Activated naive CD4-positive, alpha-beta T cell treated with anti-CD3 and anti-CD28 coated beads, Interleukin-2, amount 50 U/mL, for 24 hours (primary cell): ENCODE results near the gene CFAP119.

Experiments
- H3K27ac Mint-ChIP-seq: one replicate; pipeline ENCODE4 v1.8.0; 2021; ENCODE audit warnings: mild to moderate bottlenecking, mixed read lengths
- H3K27me3 Mint-ChIP-seq: one replicate; pipeline ENCODE4 v1.8.0; 2021; ENCODE audit warnings: mixed read lengths
- H3K36me3 Mint-ChIP-seq: one replicate; pipeline ENCODE4 v1.8.0; 2021; ENCODE audit warnings: mixed read lengths
- H3K4me1 Mint-ChIP-seq: one replicate; pipeline ENCODE4 v1.8.0; 2021; ENCODE audit warnings: mixed read lengths
- H3K4me3 Mint-ChIP-seq: one replicate; pipeline ENCODE4 v1.8.0; 2021; ENCODE audit warnings: mild to moderate bottlenecking, mixed read lengths
- H3K9me3 Mint-ChIP-seq: one replicate; pipeline ENCODE4 v1.8.0; 2021; ENCODE audit warnings: mixed read lengths

The CFAP119 gene

GRCh38 chr16:30721167-30721566 lies 40.7 kb downstream of the CFAP119 start:
- no peaks in the 10 kb centered on the region for H3K9me3 Mint-ChIP-seq
- H3K27ac Mint-ChIP-seq = no peak overlapping the region
- peaks cover 11% of the 10 kb centered on the region for H3K4me1 Mint-ChIP-seq
- H3K27me3 Mint-ChIP-seq = no peaks in the 10 kb centered on the region
- no peak overlapping the region for H3K4me3 Mint-ChIP-seq
- peaks cover 34% of the 10 kb centered on the region for H3K36me3 Mint-ChIP-seq

DNA sequence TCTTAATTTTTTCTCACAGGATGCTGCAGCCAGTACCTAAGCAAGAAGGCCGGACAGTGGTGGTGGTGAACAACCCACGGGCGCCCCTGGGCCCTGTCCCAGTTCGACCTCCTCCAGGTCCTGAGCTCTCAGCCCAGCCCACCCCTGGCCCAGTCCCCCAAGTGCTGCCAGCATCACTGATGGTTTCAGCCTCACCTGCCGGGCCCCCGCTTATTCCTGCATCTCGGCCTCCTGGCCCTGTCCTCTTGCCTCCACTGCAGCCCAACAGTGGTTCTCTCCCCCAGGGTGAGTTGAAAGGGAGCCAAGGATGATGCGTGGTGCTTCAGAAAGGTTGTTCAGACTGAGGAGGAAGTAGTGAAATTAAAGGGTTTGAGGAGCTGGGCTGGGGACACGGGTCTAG lies 41.2 kb downstream of the CFAP119 start:
- Mint-ChIP-seq H3K27ac (no peak overlapping the region), H3K36me3 (peaks cover 39% of the 10 kb centered on the region)

GRCh38 chr16:30720086-30720485 lies 41.8 kb downstream of the CFAP119 start:
- Mint-ChIP-seq H3K27me3 (no peaks in the 10 kb centered on the region), H3K4me1 (peaks cover 20% of the 10 kb centered on the region), H3K4me3 (no peak overlapping the region), H3K9me3 (no peaks in the 10 kb centered on the region), H3K36me3 (peaks cover 42% of the 10 kb centered on the region), H3K27ac (peak overlapping the region; percentile 14)

More for the DNA sequence above, 41.2 kb downstream of the CFAP119 start:
- Mint-ChIP-seq H3K9me3 (no peaks in the 10 kb centered on the region), H3K4me1 (peaks cover 16% of the 10 kb centered on the region), H3K27me3 (no peaks in the 10 kb centered on the region), H3K4me3 (no peak overlapping the region)

DNA sequence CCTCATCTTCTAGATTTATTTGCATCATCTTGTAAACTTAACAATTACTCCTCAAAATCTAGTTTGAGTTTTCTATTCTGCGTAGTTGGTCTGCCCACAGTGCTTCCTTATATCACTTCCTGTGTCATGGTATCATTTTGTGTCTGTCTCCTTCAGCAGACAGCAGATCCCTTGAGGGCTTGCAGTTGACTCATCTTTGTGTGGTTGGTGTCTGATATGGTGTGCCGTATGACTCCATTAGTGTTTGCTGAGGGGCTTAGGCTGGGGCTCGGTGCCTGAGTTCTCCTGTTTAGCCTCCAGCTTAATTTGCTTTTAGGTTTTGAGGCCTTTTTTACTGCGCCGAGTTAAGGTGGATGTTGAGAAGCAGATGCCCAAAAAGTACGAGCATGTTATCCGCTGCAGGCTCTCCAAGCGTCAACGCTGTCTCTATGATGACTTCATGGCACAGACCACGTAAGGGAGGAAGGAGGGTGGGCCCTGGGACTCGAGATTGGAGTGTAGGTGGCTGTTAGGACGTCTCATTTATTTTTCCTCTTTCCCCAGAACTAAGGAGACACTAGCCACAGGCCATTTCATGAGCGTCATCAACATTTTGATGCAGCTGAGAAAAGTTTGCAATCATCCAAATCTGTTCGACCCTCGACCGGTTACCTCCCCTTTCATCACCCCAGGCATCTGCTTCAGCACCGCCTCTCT lies 46.0 kb downstream of the CFAP119 start:
- peaks cover 29% of the 10 kb centered on the region for H3K4me1 Mint-ChIP-seq
- H3K36me3 Mint-ChIP-seq = peaks cover 37% of the 10 kb centered on the region
- H3K27me3 Mint-ChIP-seq = no peaks in the 10 kb centered on the region
- peak overlapping the region; percentile 93 for H3K27ac Mint-ChIP-seq
- H3K4me3 Mint-ChIP-seq = peak overlapping the region; percentile 86
- H3K9me3 Mint-ChIP-seq = no peaks in the 10 kb centered on the region

- peak overlapping the region; percentile 84 for H3K27ac Mint-ChIP-seq
- H3K36me3 Mint-ChIP-seq = peaks cover 39% of the 10 kb centered on the region
- no peak overlapping the region for H3K4me3 Mint-ChIP-seq
- H3K27me3 Mint-ChIP-seq = no peaks in the 10 kb centered on the region
- no peaks in the 10 kb centered on the region for H3K9me3 Mint-ChIP-seq
- peaks cover 23% of the 10 kb centered on the region for H3K4me1 Mint-ChIP-seq
Observed at GRCh38 chr16:30711712-30712111, 50.1 kb downstream of the CFAP119 start.

GRCh38 chr16:30710971-30711370 lies 50.9 kb downstream of the CFAP119 start:
- Mint-ChIP-seq H3K27me3 (no peaks in the 10 kb centered on the region), H3K4me3 (no peak overlapping the region), H3K27ac (peak overlapping the region; percentile 38), H3K9me3 (no peaks in the 10 kb centered on the region), H3K4me1 (peaks cover 16% of the 10 kb centered on the region), H3K36me3 (peaks cover 34% of the 10 kb centered on the region)
